GM18526 (cell line): ENCODE data around the gene DCX.

Source experiments
- POLR2A ChIP-seq: IDR thresholded peaks from 3 replicates; pipeline ENCODE4 v1.6.1; 2011; ENCODE audit not compliant: insufficient read length; ENCODE audit errors: extremely low read depth

DCX gene

DNA sequence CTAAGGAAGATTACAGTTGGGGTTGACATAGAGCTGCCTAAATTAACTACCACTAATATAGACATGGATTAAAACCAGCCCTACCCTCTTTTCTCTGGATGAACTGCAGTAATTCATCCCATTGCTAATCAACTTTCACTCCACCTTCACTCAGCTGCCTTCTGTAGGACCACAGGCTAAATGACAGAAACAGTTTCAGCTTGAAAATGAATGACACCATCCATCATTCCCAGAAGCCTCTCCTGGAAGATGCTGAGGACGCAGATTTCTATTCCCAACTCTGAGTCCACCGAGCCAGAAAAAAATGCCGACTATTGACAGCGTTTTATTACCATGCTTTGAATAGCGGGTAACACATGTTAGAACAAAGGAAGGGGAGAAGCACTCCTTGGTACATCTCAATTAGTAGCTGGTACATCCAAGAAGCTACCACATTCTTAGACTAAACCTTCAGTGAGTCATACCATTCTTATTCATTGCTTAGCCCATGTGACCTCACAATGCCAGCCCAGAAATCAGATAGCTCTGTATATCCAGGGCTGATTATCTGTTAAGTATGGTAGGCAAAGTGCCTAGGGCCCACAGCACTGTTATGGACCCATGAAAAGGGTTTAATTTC lies 25.3 kb downstream of the DCX start:
- no peak for TF ChIP-seq POLR2A

DNA sequence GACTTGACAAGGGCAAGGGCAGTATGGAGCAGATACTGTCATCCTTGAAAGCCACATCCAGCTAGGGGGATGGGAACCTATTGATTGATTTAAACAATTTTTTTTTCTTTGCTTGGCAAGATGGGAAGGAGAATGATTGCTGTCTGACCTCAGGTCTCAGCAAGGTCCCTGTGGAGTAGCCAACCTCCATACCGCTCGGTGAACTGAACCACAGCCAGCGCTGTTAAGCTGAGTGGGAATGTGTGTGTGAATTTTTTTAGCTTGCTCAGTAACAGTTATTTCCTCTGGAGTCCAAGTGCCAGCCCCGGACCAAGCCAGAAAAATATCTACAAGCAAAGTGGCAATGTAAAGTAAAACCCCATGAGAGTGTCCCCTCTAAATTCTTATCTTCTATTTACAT lies 25.9 kb downstream of the DCX start:
- TF ChIP-seq POLR2A: no peak

DNA sequence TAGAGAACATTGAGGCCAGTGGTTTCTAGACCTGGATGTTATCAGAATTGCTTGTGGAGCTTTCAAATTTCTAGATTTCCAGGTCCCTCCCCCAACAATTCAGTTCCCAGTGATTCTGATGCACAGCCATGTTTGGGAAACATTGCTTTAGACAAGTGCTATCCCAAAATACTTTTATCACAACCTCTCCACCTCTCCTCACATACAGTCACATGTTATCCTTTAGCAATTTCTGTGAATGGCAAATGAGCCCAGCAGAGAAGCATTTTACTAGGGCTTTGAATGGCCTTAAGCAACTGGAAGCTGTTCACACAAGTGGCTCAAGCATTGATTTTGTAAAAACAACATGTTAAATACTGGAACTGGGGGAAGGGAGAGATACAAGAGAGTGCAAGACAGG lies 29.7 kb downstream of the DCX start:
- no peak for TF ChIP-seq POLR2A

DNA sequence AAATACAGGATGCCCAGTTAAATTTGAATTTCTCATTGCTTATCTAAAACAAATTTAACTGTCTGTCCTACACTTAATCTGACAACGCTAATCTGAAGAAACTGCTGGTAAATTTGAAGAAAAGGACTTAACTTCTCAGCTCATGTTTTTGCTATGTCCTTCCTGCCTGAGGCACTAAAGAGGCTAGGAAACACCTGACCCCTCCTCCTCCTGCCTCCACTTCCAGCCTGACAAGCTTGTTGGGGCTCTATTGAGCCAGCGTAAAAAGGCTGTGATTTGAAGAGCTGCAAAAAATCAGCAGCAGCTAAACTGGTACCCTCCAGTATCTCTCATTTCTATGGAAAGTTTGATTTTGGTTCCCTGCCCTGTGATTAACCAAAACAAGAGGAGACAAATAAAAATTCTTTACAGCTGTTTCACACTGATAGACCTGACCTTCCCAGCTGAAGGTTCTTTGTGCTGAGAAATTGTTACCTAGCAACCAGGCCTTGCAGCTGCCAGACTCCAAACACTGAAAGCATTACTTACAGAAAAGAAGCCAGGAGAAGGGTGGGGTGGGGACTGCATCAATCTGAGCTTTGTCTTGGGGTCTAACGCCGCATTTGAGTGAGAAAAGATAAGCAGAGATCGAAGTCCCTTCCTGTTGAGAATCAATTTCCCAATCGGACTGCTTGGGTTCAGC lies 35.0 kb downstream of the DCX start:
- TF ChIP-seq POLR2A: no peak

DNA sequence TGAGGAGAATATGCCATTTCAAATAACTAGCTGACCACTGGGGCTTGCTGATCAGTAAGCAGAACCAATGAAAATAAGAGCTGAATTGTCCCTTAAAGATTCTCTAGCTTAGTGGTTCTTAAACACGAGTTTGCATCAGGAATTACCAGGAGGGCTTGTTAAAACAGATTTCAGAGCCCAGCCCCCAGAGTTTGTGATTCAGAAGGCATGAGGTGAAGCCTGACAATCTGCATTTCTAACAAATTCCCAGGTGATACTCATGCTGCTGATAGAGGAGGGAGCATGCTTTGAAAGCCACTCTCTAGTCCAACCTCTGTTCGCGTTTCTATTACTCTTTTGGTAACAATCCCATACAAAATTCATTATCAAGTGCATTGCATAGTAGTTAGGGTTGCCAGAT lies 35.5 kb downstream of the DCX start:
- TF ChIP-seq POLR2A: no peak

DNA sequence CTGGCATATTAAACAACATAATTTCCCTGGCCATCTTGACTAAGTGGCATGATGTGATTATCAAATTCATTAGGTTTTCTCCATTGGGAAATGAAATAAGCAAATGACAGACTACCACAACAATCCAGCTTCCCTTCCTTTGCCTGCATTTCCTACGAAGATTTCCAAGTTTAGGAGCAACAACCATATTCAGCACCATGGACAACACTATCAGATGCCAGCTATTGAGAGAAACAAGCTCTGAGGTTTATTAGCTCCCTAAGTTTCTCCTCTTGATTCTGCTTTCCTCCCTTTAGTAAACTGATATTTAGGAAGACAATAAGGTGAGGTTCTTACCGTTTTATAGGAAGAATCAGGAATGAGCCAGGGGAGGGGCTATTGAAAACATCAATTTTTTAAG lies 36.2 kb downstream of the DCX start:
- TF ChIP-seq POLR2A: no peak

DNA sequence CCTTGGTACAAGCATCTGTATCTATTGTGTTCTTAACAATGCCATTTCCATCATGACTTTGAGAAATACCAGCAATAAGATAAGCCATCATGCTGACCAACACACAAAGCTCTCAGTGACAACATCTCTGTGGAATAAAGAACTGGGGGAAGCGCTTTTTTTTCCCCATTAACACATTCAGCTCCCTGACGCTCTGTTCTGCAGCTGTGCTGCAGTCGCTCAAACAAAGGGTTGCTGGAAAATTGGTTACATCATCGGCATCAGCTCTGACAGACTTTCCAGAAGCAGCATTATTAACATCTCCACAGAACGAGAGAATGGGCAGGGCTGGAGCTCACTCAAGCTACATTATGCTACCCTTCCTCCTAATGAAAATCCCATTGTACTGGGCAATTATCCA lies 39.9 kb downstream of the DCX start:
- TF ChIP-seq POLR2A: no peak

DNA sequence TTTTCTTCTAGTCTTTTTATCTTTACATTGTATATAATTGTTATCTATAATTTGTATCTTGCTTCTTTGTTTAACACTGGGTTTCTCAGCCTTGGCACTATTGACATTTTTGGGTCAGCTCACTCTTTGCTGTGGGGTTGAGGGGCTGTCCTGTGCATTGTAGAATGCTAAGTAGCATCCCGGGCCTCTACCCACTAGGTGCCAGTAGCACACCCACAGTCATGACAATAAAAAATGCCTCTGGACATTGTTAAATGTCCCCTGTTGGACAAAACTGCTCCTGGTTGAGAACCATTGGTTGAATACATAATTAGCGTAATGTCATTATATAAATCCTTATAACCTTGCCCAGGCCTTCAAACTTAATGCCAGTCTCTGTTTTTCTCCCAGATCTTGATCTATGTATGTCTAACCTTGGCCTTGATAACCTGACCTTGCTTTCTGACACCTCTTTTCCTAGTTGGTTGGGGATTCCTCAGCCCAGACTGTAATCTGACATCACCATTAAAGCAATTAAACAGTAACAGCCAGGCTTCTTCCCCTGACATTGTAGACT lies 46.1 kb downstream of the DCX start:
- no peak for TF ChIP-seq POLR2A

DNA sequence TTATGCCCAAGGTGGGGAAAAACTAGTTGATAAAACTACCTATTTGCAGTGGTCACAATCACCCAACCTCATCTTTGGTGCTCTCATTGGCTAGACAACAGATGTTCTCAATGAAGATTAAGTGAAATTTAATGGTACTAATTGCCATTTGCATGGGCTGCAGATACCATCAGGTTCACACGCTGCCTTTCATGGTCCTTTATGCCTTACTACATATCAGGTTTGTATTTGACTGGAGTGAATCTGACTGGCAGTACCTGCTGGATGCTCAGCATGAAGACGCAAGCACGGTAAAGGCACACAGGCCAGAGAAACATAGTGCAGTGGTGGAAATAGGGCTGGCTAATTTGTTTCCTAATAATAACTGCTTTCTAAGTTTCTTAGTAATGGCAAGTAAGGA lies 48.3 kb downstream of the DCX start:
- TF ChIP-seq POLR2A: no peak

DNA sequence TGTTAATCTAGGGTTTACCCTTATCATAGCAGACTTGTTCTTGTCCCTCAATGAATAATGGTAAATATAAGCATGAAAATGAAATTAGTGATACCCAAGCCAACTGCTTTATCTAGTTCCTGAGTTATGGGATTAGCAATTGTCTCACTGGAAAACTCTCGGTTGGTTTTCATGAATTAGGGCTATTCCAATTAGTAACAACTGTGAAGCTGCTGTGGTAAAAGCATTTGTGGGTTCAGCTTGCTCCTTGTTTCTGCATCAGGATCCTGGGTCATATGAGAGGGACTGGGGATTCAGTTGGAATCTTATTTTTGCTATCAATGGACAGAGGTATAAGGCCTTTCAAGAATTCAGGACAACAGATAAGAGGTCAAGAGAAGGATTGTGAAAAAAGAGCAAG lies 50.2 kb downstream of the DCX start:
- TF ChIP-seq POLR2A: no peak

DNA sequence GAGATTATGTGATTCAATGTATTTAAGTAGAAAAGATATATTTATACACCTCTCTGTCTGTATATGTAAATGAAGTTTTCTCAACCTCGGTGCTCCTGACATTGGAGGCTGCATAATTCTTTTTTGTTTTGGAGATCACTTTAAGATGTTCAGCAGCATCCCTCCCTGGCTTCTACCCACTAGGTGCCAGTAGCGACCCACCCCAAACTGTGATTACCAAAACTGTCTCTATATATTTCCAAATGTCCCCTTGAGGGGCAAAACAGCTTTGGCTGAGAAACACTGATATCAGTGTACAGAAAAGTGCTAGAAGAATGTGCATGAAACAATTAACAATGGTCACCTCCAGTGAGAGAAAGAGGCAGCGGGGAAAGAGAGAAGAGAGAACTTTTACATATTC lies 51.2 kb downstream of the DCX start:
- no peak for TF ChIP-seq POLR2A

DNA sequence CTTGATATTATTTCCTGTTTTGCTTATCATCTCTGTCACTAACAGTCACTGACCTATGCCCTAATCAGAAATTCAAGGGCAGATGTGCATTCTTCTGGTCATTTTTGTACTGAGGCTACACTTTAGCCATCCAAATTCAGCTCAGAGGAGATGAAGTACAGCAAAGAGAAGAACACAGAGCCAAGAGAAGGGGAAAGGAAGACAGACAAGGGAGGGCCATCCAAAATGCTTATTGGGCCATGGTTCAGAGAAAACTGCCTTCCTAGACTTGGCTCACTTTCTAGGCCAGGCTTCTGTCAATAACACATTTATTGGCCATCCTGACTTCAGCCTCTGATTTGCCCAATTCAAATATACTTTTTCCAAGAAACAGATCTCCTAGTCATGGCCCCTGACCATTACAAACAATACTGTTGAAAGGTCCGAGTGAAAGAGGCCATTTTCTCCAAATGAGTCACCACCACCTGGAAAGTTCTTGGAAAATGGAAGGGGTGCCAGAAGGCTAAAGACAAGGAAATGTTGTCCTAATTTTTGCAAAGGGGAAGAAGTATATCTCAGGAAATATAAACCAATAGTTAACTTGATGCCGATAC lies 56.4 kb downstream of the DCX start:
- TF ChIP-seq POLR2A: no peak

DNA sequence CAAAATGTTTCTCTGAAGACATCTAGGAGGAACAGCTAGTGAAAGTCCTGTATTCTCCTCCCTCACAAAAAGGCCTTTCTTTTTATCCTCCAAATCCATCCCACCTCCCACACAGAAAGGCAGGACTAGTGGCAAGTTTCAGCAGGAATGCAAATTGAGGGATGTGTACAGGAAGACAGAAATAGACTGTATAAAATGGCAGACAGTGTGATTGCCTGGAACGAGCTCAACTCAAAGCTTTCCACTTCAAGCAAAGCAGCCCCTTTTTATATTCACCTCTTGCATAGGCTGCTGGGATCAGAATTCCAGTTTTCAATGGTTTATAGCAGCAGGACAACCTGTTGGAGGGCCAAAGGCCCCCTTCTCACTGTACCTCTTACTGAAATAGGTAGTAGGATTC lies 57.5 kb downstream of the DCX start:
- TF ChIP-seq POLR2A: no peak

DNA sequence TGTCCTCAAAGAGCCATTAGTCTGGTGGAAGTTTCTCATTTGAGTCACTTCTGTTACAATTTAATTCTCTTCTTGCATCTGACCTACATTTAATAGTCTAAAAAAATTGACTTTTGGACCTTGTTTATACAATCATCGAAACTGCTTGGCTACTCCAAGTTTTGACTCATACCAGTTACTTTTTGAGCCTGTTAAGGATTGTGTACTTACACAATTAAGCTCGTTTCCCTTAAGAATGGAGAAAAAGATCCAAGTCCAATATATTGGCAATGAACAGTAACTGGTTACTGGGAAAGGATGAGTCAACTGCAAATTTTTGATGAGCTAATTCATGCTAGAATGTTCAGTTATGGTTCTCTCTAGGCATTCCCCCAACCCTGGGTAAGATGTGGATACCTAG lies 58.2 kb downstream of the DCX start:
- TF ChIP-seq POLR2A: no peak

DNA sequence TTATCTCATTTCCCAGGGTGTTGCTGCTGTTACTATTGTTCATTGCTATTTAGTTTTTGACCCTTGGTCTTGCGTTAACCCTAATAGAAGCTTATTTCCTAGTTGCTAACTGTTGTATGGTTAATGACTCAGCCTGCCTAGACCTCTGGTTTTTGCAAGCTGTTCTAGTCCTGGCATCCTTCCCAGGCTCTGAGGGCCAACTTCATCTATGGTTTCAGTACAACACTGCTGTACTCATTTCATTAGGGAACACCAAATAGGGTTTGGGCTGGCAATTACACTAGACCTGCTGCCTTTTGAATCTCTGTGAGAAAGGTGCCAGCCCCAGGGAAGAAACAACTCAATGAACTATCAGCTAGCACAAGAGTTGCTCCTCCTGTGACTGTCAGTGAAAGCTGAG lies 59.6 kb downstream of the DCX start:
- no peak for TF ChIP-seq POLR2A

DNA sequence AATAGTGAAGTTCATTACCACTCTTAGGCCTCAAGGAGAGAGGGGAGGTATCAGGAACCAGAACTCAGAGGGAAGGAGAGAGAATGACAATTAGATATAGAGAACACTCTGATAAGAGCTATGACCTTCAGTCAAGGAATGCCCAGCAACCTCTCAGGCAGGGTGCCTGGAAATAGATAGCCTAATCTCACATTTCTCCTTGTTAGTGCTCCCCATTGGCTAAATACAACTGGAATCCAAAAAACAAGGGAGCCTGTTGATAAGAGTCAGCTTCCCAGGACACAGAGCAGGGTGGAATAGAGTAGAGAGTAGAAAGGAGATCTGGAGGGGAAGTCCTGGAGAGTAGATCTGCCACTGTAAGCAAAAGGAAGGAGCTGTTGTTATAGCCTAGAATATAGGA lies 62.1 kb downstream of the DCX start:
- no peak for TF ChIP-seq POLR2A

DNA sequence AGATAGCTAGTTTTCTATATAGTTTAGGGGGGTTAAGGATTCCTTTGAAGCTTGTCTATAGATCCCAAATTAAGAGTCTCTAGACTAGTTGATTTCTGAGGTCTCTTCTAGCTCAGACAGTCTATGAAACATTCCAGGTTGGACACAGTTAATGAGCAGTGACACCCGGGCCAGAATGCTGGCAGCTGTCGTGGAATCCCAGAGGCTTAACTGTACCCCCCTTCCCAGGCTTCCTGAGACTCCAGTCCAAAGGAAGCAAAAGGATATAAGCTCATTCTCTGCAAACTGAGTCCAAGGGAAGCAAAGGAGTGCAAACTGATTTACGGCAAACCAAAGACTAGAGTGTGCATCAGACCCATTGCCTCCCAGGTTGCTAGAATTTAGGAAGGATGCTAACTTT lies 62.9 kb downstream of the DCX start:
- no peak for TF ChIP-seq POLR2A

DNA sequence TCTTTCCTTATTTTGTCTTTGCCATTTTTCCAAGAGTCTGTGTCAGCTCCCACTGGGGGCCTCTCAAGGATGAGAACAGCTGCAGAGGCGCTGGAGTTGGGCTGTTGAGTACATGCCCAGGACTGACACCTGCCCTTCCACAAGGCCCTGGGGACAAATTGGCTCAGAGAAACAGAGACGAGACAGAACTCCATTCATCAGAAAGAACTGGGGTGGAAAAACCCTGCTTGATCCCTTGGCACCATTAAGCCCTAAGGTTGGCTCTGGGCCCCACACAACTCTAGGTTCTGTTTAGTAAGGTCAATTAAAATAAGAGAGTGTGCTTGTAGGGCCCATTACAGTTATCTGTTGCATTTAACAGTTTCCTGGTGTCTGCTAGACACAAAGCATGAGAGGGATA lies 63.6 kb downstream of the DCX start:
- no peak for TF ChIP-seq POLR2A
